HepG2 (cell line): ENCODE data around the gene SKI. TPM values are rescaled to one million over a fixed set of nuclear protein-coding genes. Genes with fewer than 3 reads are reported as not detected.
A peak's percentile ranks its signal among the peaks of the same experiment; 100 is the strongest.

Experiments used
- ATAC-seq: fragments of 200-7000 bp; cut with Tn5 transposase; 3 replicates; pipeline ENCODE4 v1.9.1; 2020; ENCODE audit warnings: mild to moderate bottlenecking, moderate library complexity
- BruUV-seq: library from RNA; stranded (reverse); fragments of 400-500 nt; replicated peaks from 2 replicates; lab custom pipeline; 2021; lab: Mats Ljungman, UMichigan
- CTCF ChIA-PET: fragments of 300-600 bp; formaldehyde crosslinking; extraction: SDS; loops from one replicate; lab custom pipeline; 2021; ENCODE audit warnings: low total read pairs, inconsistent platforms, low intra/inter-chr PET ratio; lab: Yijun Ruan, JAX
- POLR2A ChIA-PET: fragments of 350-600 bp; sonication (Branson Sonifier 250); formaldehyde crosslinking; loops from one replicate; lab custom pipeline; 2020; ENCODE audit warnings: antibody characterized with exemption, inconsistent platforms; lab: Yijun Ruan, JAX
- DNase-seq: peaks from one replicate; pipeline ENCODE4 v3.0.0-alpha.2; 2015; ENCODE audit warnings: low spot score
- FAIRE-seq: peaks from 3 replicates; lab custom pipeline; 2011; peaks lifted over from hg19 to GRCh38; lab: Jason Lieb, UNC
- H2AFZ ChIP-seq: one replicate; pipeline ENCODE4 v1.6.1; 2011; ENCODE audit warnings: low read length, inconsistent platforms
- H3K27ac ChIP-seq: fragments of 300-600 bp; 3 replicates; pipeline ENCODE4 v1.8.0; 2011; ENCODE audit warnings: mixed run types, mild to moderate bottlenecking, mixed read lengths, low read length, inconsistent platforms; ENCODE audit not compliant: insufficient read depth; ENCODE audit errors: extremely low read length
- H3K27me3 ChIP-seq, 2 experiments: fragments of 200-600 bp in 1 of 2; 2 replicates in 1 of 2; 3 replicates in 1 of 2; pipeline versions ENCODE4 v1.6.0 to v1.8.0; 2011; ENCODE audit warnings: low read length in 2 of 2, mild to moderate bottlenecking in 2 of 2, moderate library complexity in 2 of 2, inconsistent platforms in 1 of 2; ENCODE audit not compliant: insufficient read depth in 2 of 2, control insufficient read depth in 1 of 2
- H3K36me3 ChIP-seq, 2 experiments: fragments of 200-600 bp in 1 of 2; replicated peaks in 1 of 2; 2 replicates in 1 of 2; 3 replicates in 1 of 2; pipeline versions ENCODE4 v1.5.1 to v1.8.0; 2011; ENCODE audit warnings: low read length in 2 of 2, inconsistent platforms in 1 of 2; ENCODE audit not compliant: insufficient read depth in 2 of 2, control insufficient read depth in 1 of 2
- H3K4me1 ChIP-seq: 2 replicates; pipeline ENCODE4 v1.5.1; 2012; ENCODE audit warnings: low read length, inconsistent platforms; ENCODE audit not compliant: insufficient read depth
- H3K4me2 ChIP-seq: 2 replicates; pipeline ENCODE4 v1.6.0; 2011; ENCODE audit warnings: low read depth, low read length, inconsistent platforms
- H3K4me3 ChIP-seq, 3 experiments: fragments of 200-600 bp in 1 of 3; sonication (generic), shearing (Covaris generic) in 1 of 3; replicated peaks in 1 of 3; 2 replicates each; pipeline ENCODE4 v1.5.1; 2011 to 2016; ENCODE audit warnings: low read length in 3 of 3, inconsistent platforms in 2 of 3, low read depth in 2 of 3, mild to moderate bottlenecking in 2 of 3, control low read depth in 1 of 3, mixed read lengths in 1 of 3; ENCODE audit not compliant: insufficient read depth in 1 of 3
- H3K79me2 ChIP-seq: one replicate; pipeline ENCODE4 v1.6.1; 2011; ENCODE audit warnings: low read length, inconsistent platforms; ENCODE audit not compliant: insufficient read depth
- H3K9ac ChIP-seq: 2 replicates; pipeline ENCODE4 v1.6.0; 2011; ENCODE audit warnings: mild to moderate bottlenecking, low read depth, low read length, inconsistent platforms; ENCODE audit not compliant: insufficient read depth
- H3K9me3 ChIP-seq: 2 replicates; pipeline ENCODE4 v1.5.1; 2012; ENCODE audit warnings: mild to moderate bottlenecking, low read length
- H4K20me1 ChIP-seq: 2 replicates; pipeline ENCODE4 v1.6.0; 2011; ENCODE audit warnings: inconsistent platforms, mild to moderate bottlenecking, low read length, moderate library complexity; ENCODE audit not compliant: insufficient read depth
- AGO2 ChIP-seq: fragments of 200-400 bp; formaldehyde crosslinking; optimal IDR thresholded peaks from 2 replicates; pipeline ENCODE3; 2017; ENCODE audit warnings: mild to moderate bottlenecking, low read depth, low read length, moderate library complexity
- CENPT ChIP-seq: sonication (generic); formaldehyde crosslinking; IDR thresholded peaks from 2 replicates; pipeline ENCODE4 v1.8.0; 2022; ENCODE audit warnings: low read depth, mild to moderate bottlenecking, moderate library complexity, missing genetic modification reagents
- HES4 ChIP-seq: sonication (generic); formaldehyde crosslinking; IDR thresholded peaks from 2 replicates; pipeline ENCODE4 v1.9.0; 2021; ENCODE audit warnings: mild to moderate bottlenecking, missing genetic modification reagents, borderline replicate concordance
- HNRNPH1 ChIP-seq: fragments of 200-400 bp; formaldehyde crosslinking; optimal IDR thresholded peaks from 2 replicates; pipeline ENCODE3; 2017; ENCODE audit warnings: mild to moderate bottlenecking, low read depth, low read length
- HOXA5 ChIP-seq: sonication (generic); formaldehyde crosslinking; IDR thresholded peaks from 2 replicates; pipeline ENCODE4 v1.4.0; 2020; ENCODE audit warnings: missing genetic modification reagents
- KDM2A ChIP-seq: sonication (generic); formaldehyde crosslinking; IDR thresholded peaks from 2 replicates; pipeline ENCODE4 v1.4.0; 2020; ENCODE audit warnings: low read depth, missing genetic modification reagents, borderline replicate concordance
- KLF11 ChIP-seq: IDR thresholded peaks from 2 replicates; pipeline ENCODE4 v1.6.1; 2016; ENCODE audit warnings: missing compliant biosample characterization
- MYC ChIP-seq: sonication (generic); formaldehyde crosslinking; IDR thresholded peaks from 2 replicates; pipeline ENCODE4 v1.9.0; 2021; ENCODE audit warnings: missing genetic modification reagents, borderline replicate concordance
- NFKBIZ ChIP-seq: IDR thresholded peaks from 2 replicates; pipeline ENCODE4 v1.6.1; 2018; ENCODE audit warnings: missing genetic modification reagents, missing compliant biosample characterization
- NR2F2 ChIP-seq: IDR thresholded peaks from 2 replicates; pipeline ENCODE4 v1.6.1; 2012; ENCODE audit warnings: low read depth, inconsistent platforms, borderline replicate concordance
- POLR2G ChIP-seq: fragments of 200-400 bp; formaldehyde crosslinking; IDR thresholded peaks from 2 replicates; pipeline ENCODE4 v1.6.1; 2018; ENCODE audit warnings: mild to moderate bottlenecking, low read depth, low read length, moderate library complexity
- U2AF2 ChIP-seq: fragments of 200-400 bp; formaldehyde crosslinking; IDR thresholded peaks from 2 replicates; pipeline ENCODE4 v1.6.1; 2017; ENCODE audit warnings: low read depth, mild to moderate bottlenecking, low read length
- ZBTB20 ChIP-seq: sonication (generic); formaldehyde crosslinking; IDR thresholded peaks from 2 replicates; pipeline ENCODE4 v1.8.1; 2023; ENCODE audit warnings: missing genetic modification reagents, low read depth, mild to moderate bottlenecking, borderline replicate concordance
- ZNF230 ChIP-seq: sonication (generic); formaldehyde crosslinking; IDR thresholded peaks from 2 replicates; pipeline ENCODE4 v1.4.0; 2020; ENCODE audit warnings: mild to moderate bottlenecking, missing genetic modification reagents
- ZNF30 ChIP-seq: sonication (generic); formaldehyde crosslinking; IDR thresholded peaks from 2 replicates; pipeline ENCODE4 v1.5.0; 2020; ENCODE audit warnings: mild to moderate bottlenecking, missing genetic modification reagents
- ZNF329 ChIP-seq: sonication (generic); formaldehyde crosslinking; IDR thresholded peaks from 2 replicates; pipeline ENCODE4 v1.9.0; 2021; ENCODE audit warnings: low read depth, mild to moderate bottlenecking, missing genetic modification reagents
- ZNF607 ChIP-seq: sonication (generic); formaldehyde crosslinking; IDR thresholded peaks from 2 replicates; pipeline ENCODE4 v1.5.1; 2020; ENCODE audit warnings: missing genetic modification reagents, mild to moderate bottlenecking, borderline replicate concordance
- ZNF775 ChIP-seq: sonication (generic); formaldehyde crosslinking; IDR thresholded peaks from 2 replicates; pipeline ENCODE4 v1.4.0; 2020; ENCODE audit warnings: missing genetic modification reagents, mild to moderate bottlenecking, moderate library complexity, borderline replicate concordance
- ZNF780A ChIP-seq: sonication (generic); formaldehyde crosslinking; IDR thresholded peaks from 2 replicates; pipeline ENCODE4 v1.8.0; 2022; ENCODE audit warnings: mild to moderate bottlenecking, missing genetic modification reagents, moderate library complexity
- WGBS: methylation state at CpG from one replicate; pipeline ENCODE4 v1.1.6; 2017; ENCODE audit warnings: low lambda C conversion rate; 5-methylcytosine and 5-hydroxymethylcytosine counted together
- in situ Hi-C: cut with HindIII; loops from 2 replicates; pipeline ENCODE4 v1.10.0; 2017; ENCODE audit warnings: low pct_unique_long_range_greater_than_20kb; ENCODE audit not compliant: extremely low pct_ligation_motif_present
- intact Hi-C: fragments of 100-400 bp; cut with micrococcal nuclease; formaldehyde crosslinking; loops from one replicate; pipeline ENCODE4 v1.10.0; 2022; ENCODE audit not compliant: unreplicated experiment
- polyA plus RNA-seq, 8 experiments: library from polyadenylated mRNA; depleted of rRNA in 3 of 8; stranded (reverse) in 7 of 8; unstranded in 1 of 8; fragments of >200 nt; fragmentation: Illumina TruSeq in 4 of 8; extraction: Trizol in 4 of 8; gene quantifications; 2 replicates each; pipeline versions ENCODE4 v1.2.1 to v1.2.3, GENCODE V29; 2011 to 2016; ENCODE audit warnings: low read depth in 4 of 8, missing spikeins in 1 of 8, mixed read lengths in 1 of 8; ENCODE audit not compliant: insufficient read depth in 1 of 8
- total RNA-seq, 5 experiments: library from RNA; depleted of rRNA; stranded (reverse); fragments of >200 nt; fragmentation: Illumina TruSeq; extraction: Trizol; gene quantifications; 2 replicates each; pipeline ENCODE4 v1.2.3, GENCODE V29; 2016; ENCODE audit warnings: low read depth in 1 of 5
- TF ChIP-seq, protein P1 (sequence below): IDR thresholded peaks from 2 replicates; pipeline ENCODE4 v1.6.1; 2016; ENCODE audit warnings: missing compliant biosample characterization, missing genetic modification reagents, borderline replicate concordance

The SKI gene
- total and polyA plus RNA-seq, 2 of the 13 experiments (the other 11 are each of a cell fraction or from before 2014, with no cell fraction given) = 4.7 to 6.9 TPM

DNA sequence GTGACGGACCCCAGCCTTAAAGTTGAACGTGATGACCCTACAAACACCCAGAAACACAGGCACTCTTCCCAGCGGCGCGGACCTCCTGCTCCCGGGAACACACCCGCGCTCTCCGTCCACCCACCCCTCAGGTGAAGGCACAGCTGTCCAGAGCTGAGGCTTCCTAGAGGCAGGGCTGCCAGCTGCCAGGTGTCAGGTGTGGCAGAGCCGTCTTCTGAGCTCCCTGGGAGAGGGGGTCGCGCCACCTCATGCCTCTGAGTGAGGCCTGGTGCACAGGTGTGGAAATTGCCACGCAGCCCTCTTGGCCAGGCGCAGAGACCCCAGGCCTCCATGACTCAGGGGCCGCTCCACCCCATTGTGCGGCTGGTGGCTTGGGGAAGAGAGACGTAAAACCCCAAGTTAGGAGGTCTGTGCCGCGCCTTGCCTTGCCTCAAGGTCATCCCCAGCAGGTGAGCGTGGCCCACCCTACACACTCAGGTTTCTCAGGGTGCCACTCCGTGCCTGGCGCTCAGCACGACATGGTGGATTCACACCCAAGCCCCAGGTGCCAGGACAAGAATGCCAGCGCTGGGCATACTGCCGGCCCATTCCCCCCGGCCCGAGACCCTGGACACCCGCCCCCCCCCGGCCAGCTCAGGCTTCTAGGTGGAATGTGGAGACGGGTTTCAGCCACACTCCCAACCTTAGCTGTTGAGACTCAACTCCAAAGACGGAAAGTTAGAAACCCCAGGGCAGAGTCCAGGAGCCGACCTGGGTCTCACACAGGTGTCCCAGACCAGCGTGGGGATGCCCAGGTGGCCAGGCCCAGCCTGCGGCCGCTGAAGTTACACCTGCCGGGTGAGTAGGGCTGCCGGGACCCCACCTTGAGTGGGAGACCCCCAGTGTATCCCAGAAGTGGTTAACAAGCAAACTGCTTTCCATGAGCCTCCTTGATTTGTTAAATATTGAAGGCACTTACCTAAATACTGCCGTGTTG lies 42.0 kb upstream of the SKI start:
- no peak for TF ChIP-seq NR2F2
- TF ChIP-seq HES4 = no peak
- TF ChIP-seq CENPT (CRISPR knock-in tag) = no peak
- no peak for TF ChIP-seq ZNF230
- TF ChIP-seq AGO2 = peak; percentile 91
- TF ChIP-seq POLR2G = peak; percentile 42; the same call in 1 of the 2 replicates
- TF ChIP-seq ZNF780A (CRISPR knock-in tag) = no peak
- no peak for TF ChIP-seq HOXA5 (CRISPR knock-in tag)
- TF ChIP-seq MYC (CRISPR knock-in tag) = no peak
- TF ChIP-seq, protein P1, sequence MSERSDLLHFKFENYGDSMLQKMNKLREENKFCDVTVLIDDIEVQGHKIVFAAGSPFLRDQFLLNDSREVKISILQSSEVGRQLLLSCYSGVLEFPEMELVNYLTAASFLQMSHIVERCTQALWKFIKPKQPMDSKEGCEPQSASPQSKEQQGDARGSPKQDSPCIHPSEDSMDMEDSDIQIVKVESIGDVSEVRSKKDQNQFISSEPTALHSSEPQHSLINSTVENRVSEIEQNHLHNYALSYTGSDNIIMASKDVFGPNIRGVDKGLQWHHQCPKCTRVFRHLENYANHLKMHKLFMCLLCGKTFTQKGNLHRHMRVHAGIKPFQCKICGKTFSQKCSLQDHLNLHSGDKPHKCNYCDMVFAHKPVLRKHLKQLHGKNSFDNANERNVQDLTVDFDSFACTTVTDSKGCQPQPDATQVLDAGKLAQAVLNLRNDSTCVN (CRISPR knock-in tag) = no peak
- no peak for TF ChIP-seq ZNF329 (CRISPR knock-in tag)
- TF ChIP-seq ZNF775 (CRISPR knock-in tag) = no peak
- no peak for TF ChIP-seq U2AF2
- TF ChIP-seq HNRNPH1 = no peak
- TF ChIP-seq ZNF607 (CRISPR knock-in tag) = no peak
- TF ChIP-seq KLF11 (CRISPR knock-in tag) = no peak
- TF ChIP-seq KDM2A (CRISPR knock-in tag) = 0 out of 2 replicates have a peak, but pooled peaks have one; percentile 37
- TF ChIP-seq ZNF30 (CRISPR knock-in tag) = no peak
- no peak for TF ChIP-seq NFKBIZ (CRISPR knock-in tag)
- TF ChIP-seq ZBTB20 (CRISPR knock-in tag) = no peak
- ATAC-seq (no peak), FAIRE-seq (no peak), DNase-seq (no peak)
- Histone ChIP-seq H3K9me3 (no peaks in the 10 kb centered on the region), H3K27ac (no peak overlapping the region), H3K4me3 (no peak overlapping the region), H4K20me1 (no peaks in the 10 kb centered on the region), H3K4me2 (no peak overlapping the region), H2AFZ (no peak overlapping the region), H3K27me3 (no peaks in the 10 kb centered on the region), H3K4me1 (peaks cover 18% of the 10 kb centered on the region), H3K79me2 (peaks cover 7% of the 10 kb centered on the region), H3K9ac (no peak overlapping the region), H3K36me3 (peaks cover 5 to 15% of the 10 kb centered on the region in 2 experiments)
- no TSS peak for BruUV-seq
- POLR2A ChIA-PET = no interaction called here
- in situ Hi-C loops = loop anchor here (25.0 kb wide), 1 partner anchor 326 kb away; no protein-coding TSS in a partner anchor
- 95% methylated on average over 16 of the region's 38 CpGs for WGBS
- CTCF ChIA-PET = no interaction called here
- intact Hi-C loops = no loop called here
